Ovary (tissue), 9 donors: ENCODE measurements around the gene CCDC12. TPM values are rescaled to one million over a fixed set of nuclear protein-coding genes. Genes with fewer than 3 reads are reported as not detected.

Experiments
- DNase-seq, 5 donors: peaks; one replicate each; pipeline ENCODE4 v3.0.0-alpha.2; 2019 to 2020
- H3K27ac ChIP-seq, 2 donors: fragments of 200-600 bp; one replicate each; pipeline versions ENCODE4 v1.5.1 to v1.8.0; 2019 to 2022
- H3K27me3 ChIP-seq: fragments of 200-600 bp; one replicate; pipeline ENCODE4 v1.8.0; 2022
- H3K36me3 ChIP-seq: fragments of 200-600 bp; sonication (generic); one replicate; pipeline ENCODE4 v1.5.1; 2019
- H3K4me1 ChIP-seq: one replicate; pipeline ENCODE4 v1.8.1; 2013; ENCODE audit warnings: mild to moderate bottlenecking, moderate library complexity; ENCODE audit not compliant: insufficient read depth
- H3K4me3 ChIP-seq: fragments of 200-600 bp; sonication (generic); one replicate; pipeline ENCODE4 v1.5.1; 2017
- H3K9me3 ChIP-seq, 2 donors: fragments of 200-600 bp in 1 of 2; sonication (generic) in 1 of 2; one replicate each; pipeline versions ENCODE4 v1.5.1 to v1.8.1; 2013 to 2019; ENCODE audit warnings: mild to moderate bottlenecking in 1 of 2, moderate library complexity in 1 of 2
- EP300 ChIP-seq: sonication (generic); formaldehyde crosslinking; IDR thresholded peaks from one replicate; pipeline ENCODE4 v1.6.1; 2017; ENCODE audit warnings: antibody characterized with exemption
- POLR2A ChIP-seq: fragments of 450-650 bp; IDR thresholded peaks from one replicate; pipeline ENCODE4 v1.6.1; 2017; ENCODE audit warnings: antibody characterized with exemption, mild to moderate bottlenecking, moderate library complexity
- WGBS, 3 donors: extraction: QIAGEN DNeasy Blood & Tissue Kit in 1 of 3; methylation state at CpG; one replicate each; pipeline versions ENCODE4 v1.1.5 to v1.1.7; 2013 to 2017; 5-methylcytosine and 5-hydroxymethylcytosine counted together
- intact Hi-C, 4 donors: fragments of 100-400 bp; cut with DNase I; formaldehyde crosslinking; loops; one replicate each; pipeline versions ENCODE4 v1.11.0 to v1.15.1; 2022 to 2023
- polyA plus RNA-seq, 2 donors: library from polyadenylated mRNA; stranded (reverse); fragments of 200-250 nt in 1 of 2; fragments of 350-450 nt in 1 of 2; fragmentation: Illumina TruSeq in 1 of 2; extraction: RNeasy Lipid Tissue Mini Kit (QIAGEN cat#74804) in 1 of 2; gene quantifications; one replicate each; pipeline ENCODE4 v1.2.3, GENCODE V29; 2013 to 2014
- total RNA-seq, 7 donors: library from RNA; depleted of rRNA in 2 of 7; stranded (reverse); fragments of >200 nt in 2 of 7; fragmentation: NEBNext Ultra II Directional in 3 of 7; extraction: Animal tissue kit (Norgen Biotek cat#: 25700) in 3 of 7; gene quantifications; one replicate each; pipeline versions ENCODE4 v1.1.0 to v1.2.4, GENCODE V29; 2016 to 2023
- TF ChIP-seq, protein P1 (sequence below), 3 donors: fragments of 450-650 bp in 2 of 3; fragments of 200-600 bp in 1 of 3; IDR thresholded peaks; one replicate each; pipeline versions ENCODE4 v1.5.1 to v1.8.0; 2016 to 2022; ENCODE audit warnings: antibody characterized with exemption in 3 of 3, mild to moderate bottlenecking in 1 of 3
- donor health status: DM: no; HTN: no; CAD: no; lungs with moderate emphysema.
- donor health status: DM: no; HTN: no; CAD: no.
- donor health status: Bipolar disorder and iron deficiency.
- donor health status: DM: yes; HTN: yes; CAD: no.
- donor health status: DM: no; HTN: no; CAD: no.
- donor health status: DM: yes; HTN: yes; CAD: no.

Gene CCDC12
- total and polyA plus RNA-seq, 9 donors, result 32.2 to 66.7 (median 42.3) TPM

- WGBS, 3 donors, result 77 to 96% (median 92%) methylated on average over 3 of the region's 3 CpGs
- peak in 1 of 5 donors; percentile 16 for DNase-seq
These were observed 59.3 kb downstream of the CCDC12 start for GRCh38 chr3:46917257-46917656.

GRCh38 chr3:46916799-46917198 lies 59.7 kb downstream of the CCDC12 start:
- 22 to 45% (median 31%) methylated on average over 3 of the region's 3 CpGs for WGBS, 3 donors
- no peaks in the 10 kb centered on the region for H3K36me3 ChIP-seq
- TF ChIP-seq EP300 (no peak), POLR2A (no peak)
- TF ChIP-seq, protein P1, sequence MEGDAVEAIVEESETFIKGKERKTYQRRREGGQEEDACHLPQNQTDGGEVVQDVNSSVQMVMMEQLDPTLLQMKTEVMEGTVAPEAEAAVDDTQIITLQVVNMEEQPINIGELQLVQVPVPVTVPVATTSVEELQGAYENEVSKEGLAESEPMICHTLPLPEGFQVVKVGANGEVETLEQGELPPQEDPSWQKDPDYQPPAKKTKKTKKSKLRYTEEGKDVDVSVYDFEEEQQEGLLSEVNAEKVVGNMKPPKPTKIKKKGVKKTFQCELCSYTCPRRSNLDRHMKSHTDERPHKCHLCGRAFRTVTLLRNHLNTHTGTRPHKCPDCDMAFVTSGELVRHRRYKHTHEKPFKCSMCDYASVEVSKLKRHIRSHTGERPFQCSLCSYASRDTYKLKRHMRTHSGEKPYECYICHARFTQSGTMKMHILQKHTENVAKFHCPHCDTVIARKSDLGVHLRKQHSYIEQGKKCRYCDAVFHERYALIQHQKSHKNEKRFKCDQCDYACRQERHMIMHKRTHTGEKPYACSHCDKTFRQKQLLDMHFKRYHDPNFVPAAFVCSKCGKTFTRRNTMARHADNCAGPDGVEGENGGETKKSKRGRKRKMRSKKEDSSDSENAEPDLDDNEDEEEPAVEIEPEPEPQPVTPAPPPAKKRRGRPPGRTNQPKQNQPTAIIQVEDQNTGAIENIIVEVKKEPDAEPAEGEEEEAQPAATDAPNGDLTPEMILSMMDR (IDR thresholded peaks at IDR 0.05), result no peak
- no peak for DNase-seq
- H3K27ac ChIP-seq, result no peak overlapping the region
- no peaks in the 10 kb centered on the region for H3K9me3 ChIP-seq
- H3K4me1 ChIP-seq, result no peaks in the 10 kb centered on the region
- no peaks in the 10 kb centered on the region for H3K27me3 ChIP-seq
- intact Hi-C loops, result no loop called here
- H3K4me3 ChIP-seq, result no peak overlapping the region

More at GRCh38 chr3:46917257-46917656, 59.3 kb downstream of the CCDC12 start:
- Histone ChIP-seq H3K27ac (no peak overlapping the region), H3K27me3 (no peaks in the 10 kb centered on the region), H3K4me1 (no peaks in the 10 kb centered on the region), H3K4me3 (no peak overlapping the region), H3K9me3 (no peaks in the 10 kb centered on the region), H3K36me3 (no peaks in the 10 kb centered on the region)
- TF ChIP-seq EP300, result no peak
- TF ChIP-seq, protein P1 (IDR thresholded peaks at IDR 0.05), result no peak
- no peak for TF ChIP-seq POLR2A
- intact Hi-C loops, result no loop called here

DNA sequence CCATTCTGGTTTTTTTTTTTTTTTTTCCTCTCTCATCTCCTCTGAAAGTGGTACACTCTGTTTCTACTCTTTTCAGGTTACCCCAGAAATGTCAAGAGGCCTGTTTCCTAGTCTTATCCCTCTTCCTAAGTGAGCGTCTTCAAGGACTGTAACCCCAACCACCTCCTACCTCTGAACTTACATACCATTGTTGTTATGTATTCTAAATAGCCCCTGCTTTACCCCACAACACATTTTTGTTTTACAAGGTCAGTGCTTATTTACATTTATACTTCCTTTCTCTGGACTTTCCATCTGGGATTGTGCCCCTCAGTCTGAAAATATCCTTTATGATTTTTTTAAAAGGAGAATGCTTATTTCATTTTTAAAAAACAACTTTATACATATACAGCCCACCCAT lies 60.3 kb downstream of the CCDC12 start:
- no peaks in the 10 kb centered on the region for H3K4me1 ChIP-seq
- TF ChIP-seq, protein P1 (IDR thresholded peaks at IDR 0.05), result no peak
- TF ChIP-seq EP300, result no peak
- no peak for TF ChIP-seq POLR2A
- intact Hi-C loops, result no loop called here
- no peak overlapping the region for H3K4me3 ChIP-seq
- WGBS, 3 donors, result 7 to 34% (median 32%) methylated on average over 1 of the region's 1 CpG
- no peaks in the 10 kb centered on the region for H3K27me3 ChIP-seq
- DNase-seq, result no peak
- no peaks in the 10 kb centered on the region for H3K36me3 ChIP-seq
- no peak overlapping the region for H3K27ac ChIP-seq
- no peaks in the 10 kb centered on the region for H3K9me3 ChIP-seq

GRCh38 chr3:46915297-46915822 lies 61.2 kb downstream of the CCDC12 start:
- peak in 1 of 5 donors; percentile 4 for DNase-seq
- 83 to 85% (median 84%) methylated on average over 8 of the region's 8 CpGs for WGBS, 3 donors
- TF ChIP-seq, protein P1 (IDR thresholded peaks at IDR 0.05), result no peak
- TF ChIP-seq EP300 (no peak), POLR2A (no peak)
- Histone ChIP-seq H3K9me3 (no peaks in the 10 kb centered on the region), H3K27ac (no peak overlapping the region), H3K4me3 (no peak overlapping the region), H3K27me3 (no peaks in the 10 kb centered on the region), H3K4me1 (no peaks in the 10 kb centered on the region), H3K36me3 (no peaks in the 10 kb centered on the region)
- intact Hi-C loops, result no loop called here
